HEK293 (cell line): ENCODE results near the gene RPL14.

Source experiments
- CTCF ChIP-seq: fragments of 450-650 bp; formaldehyde crosslinking; IDR thresholded peaks from 2 replicates; pipeline ENCODE4 v1.5.1; 2016; ENCODE audit warnings: missing biosample characterization, missing genetic modification characterization
- MEIS1 ChIP-seq: sonication (generic); formaldehyde crosslinking; IDR thresholded peaks from 2 replicates; pipeline ENCODE4 v1.8.1; 2022; ENCODE audit warnings: missing genetic modification reagents, mild to moderate bottlenecking, borderline replicate concordance
- OSR2 ChIP-seq: fragments of 450-650 bp; formaldehyde crosslinking; IDR thresholded peaks from 2 replicates; pipeline ENCODE4 v1.5.1; 2016; ENCODE audit warnings: missing biosample characterization, missing genetic modification characterization
- PRDM1 ChIP-seq: fragments of 450-650 bp; formaldehyde crosslinking; IDR thresholded peaks from 2 replicates; pipeline ENCODE4; 2016; ENCODE audit warnings: missing biosample characterization, missing genetic modification characterization
- REST ChIP-seq: fragments of 450-650 bp; formaldehyde crosslinking; IDR thresholded peaks from 2 replicates; pipeline ENCODE4 v1.5.1; 2016; ENCODE audit warnings: missing biosample characterization, missing genetic modification characterization
- TCF7L2 ChIP-seq: IDR thresholded peaks from 2 replicates; pipeline ENCODE4 v1.6.1; 2011; ENCODE audit warnings: low read depth, mild to moderate bottlenecking, inconsistent platforms, low read length, moderate library complexity, borderline replicate concordance
- ZBTB17 ChIP-seq: fragments of 450-650 bp; formaldehyde crosslinking; IDR thresholded peaks from 2 replicates; pipeline ENCODE4 v1.5.1; 2016; ENCODE audit warnings: missing biosample characterization, missing genetic modification characterization
- ZNF274 ChIP-seq, 2 experiments: fragments of 200-500 bp in 1 of 2; fragments of 450-650 bp in 1 of 2; sonication (Bioruptor generic) in 1 of 2; formaldehyde crosslinking in 1 of 2; IDR thresholded peaks; 2 replicates each; pipeline versions ENCODE4 v1.5.1 to v1.6.1; 2014 to 2016; ENCODE audit warnings: borderline replicate concordance in 1 of 2, inconsistent platforms in 1 of 2, low read length in 1 of 2, missing biosample characterization in 1 of 2, missing genetic modification characterization in 1 of 2
- ZNF311 ChIP-seq: fragments of 450-650 bp; formaldehyde crosslinking; IDR thresholded peaks from 2 replicates; pipeline ENCODE4 v1.5.1; 2017; ENCODE audit warnings: missing biosample characterization, missing genetic modification characterization, borderline replicate concordance
- ZNF366 ChIP-seq: fragments of 450-650 bp; formaldehyde crosslinking; conservative IDR thresholded peaks from 2 replicates; pipeline ENCODE4 v1.5.1; 2016; ENCODE audit warnings: missing biosample characterization, missing genetic modification characterization
- ZSCAN5A ChIP-seq: fragments of 450-650 bp; formaldehyde crosslinking; IDR thresholded peaks from 2 replicates; pipeline ENCODE4 v1.5.1; 2016; ENCODE audit warnings: missing biosample characterization, missing genetic modification characterization
- TF ChIP-seq, protein P1 (sequence below): fragments of 450-650 bp; formaldehyde crosslinking; IDR thresholded peaks from 2 replicates; pipeline ENCODE4 v1.5.1; 2016; ENCODE audit warnings: missing biosample characterization, missing genetic modification characterization
- TF ChIP-seq, protein P2 (sequence below): fragments of 450-650 bp; formaldehyde crosslinking; IDR thresholded peaks from 2 replicates; pipeline ENCODE4 v1.5.1; 2016; ENCODE audit warnings: missing biosample characterization, missing genetic modification characterization
- TF ChIP-seq, protein P3 (sequence below): sonication (generic); formaldehyde crosslinking; IDR thresholded peaks from 2 replicates; pipeline ENCODE4 v1.8.1; 2022; ENCODE audit warnings: mild to moderate bottlenecking, moderate library complexity, missing genetic modification reagents

DNA sequence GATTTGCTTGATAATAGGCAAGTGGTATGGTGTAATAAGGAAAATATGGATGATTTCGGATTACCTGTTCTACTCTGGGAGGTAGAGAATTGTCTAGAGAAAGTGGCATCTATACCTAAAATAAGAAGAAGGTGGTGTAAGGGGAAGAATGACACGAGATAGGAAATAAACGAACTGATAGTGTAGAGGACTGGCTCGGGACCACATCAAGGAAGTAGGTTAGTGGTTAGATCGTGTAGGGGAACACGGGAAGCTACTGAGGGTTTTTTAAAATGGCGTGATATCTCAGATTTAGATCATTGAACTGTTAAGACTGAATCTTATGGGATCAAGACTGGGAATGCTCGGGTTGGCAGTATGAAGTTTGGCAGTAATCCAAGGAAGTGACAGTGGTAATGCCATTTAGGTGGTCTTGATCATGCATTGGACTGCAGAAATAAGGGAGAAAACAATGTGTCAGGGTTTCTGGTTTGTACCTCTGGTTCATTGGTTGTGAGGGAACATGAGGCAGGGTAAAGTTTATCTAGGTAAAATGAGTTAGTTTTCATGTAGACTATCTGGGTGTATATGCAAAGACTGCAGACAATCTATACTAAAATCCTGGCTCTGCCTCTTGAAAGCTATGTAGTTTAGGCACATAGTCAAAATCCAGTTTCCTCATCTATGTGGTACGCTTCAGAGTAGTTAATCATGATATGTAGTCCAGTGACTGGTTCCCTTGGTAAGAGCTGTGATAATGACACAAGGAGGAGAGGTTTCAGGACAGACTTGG, 7.4 kb downstream of the RPL14 start:
- TF ChIP-seq, protein P1, sequence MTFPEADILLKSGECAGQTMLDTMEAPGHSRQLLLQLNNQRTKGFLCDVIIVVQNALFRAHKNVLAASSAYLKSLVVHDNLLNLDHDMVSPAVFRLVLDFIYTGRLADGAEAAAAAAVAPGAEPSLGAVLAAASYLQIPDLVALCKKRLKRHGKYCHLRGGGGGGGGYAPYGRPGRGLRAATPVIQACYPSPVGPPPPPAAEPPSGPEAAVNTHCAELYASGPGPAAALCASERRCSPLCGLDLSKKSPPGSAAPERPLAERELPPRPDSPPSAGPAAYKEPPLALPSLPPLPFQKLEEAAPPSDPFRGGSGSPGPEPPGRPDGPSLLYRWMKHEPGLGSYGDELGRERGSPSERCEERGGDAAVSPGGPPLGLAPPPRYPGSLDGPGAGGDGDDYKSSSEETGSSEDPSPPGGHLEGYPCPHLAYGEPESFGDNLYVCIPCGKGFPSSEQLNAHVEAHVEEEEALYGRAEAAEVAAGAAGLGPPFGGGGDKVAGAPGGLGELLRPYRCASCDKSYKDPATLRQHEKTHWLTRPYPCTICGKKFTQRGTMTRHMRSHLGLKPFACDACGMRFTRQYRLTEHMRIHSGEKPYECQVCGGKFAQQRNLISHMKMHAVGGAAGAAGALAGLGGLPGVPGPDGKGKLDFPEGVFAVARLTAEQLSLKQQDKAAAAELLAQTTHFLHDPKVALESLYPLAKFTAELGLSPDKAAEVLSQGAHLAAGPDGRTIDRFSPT (tag by site-specific recombination), result no peak
- TF ChIP-seq CTCF (tag by site-specific recombination) (no peak), TCF7L2 (no peak), MEIS1 (CRISPR knock-in tag) (no peak), OSR2 (no peak), REST (tag by site-specific recombination) (no peak), PRDM1 (no peak), ZNF274 (IDR thresholded peaks at IDR 0.05; ENCODE audit: low read length) (no peak), ZNF274 (tag by site-specific recombination; IDR thresholded peaks at IDR 0.05; ENCODE audit: borderline replicate concordance) (no peak), ZSCAN5A (tag by site-specific recombination) (no peak), ZNF366 (tag by site-specific recombination) (no peak), ZNF311 (no peak), ZBTB17 (tag by site-specific recombination) (no peak)
- TF ChIP-seq, protein P2, sequence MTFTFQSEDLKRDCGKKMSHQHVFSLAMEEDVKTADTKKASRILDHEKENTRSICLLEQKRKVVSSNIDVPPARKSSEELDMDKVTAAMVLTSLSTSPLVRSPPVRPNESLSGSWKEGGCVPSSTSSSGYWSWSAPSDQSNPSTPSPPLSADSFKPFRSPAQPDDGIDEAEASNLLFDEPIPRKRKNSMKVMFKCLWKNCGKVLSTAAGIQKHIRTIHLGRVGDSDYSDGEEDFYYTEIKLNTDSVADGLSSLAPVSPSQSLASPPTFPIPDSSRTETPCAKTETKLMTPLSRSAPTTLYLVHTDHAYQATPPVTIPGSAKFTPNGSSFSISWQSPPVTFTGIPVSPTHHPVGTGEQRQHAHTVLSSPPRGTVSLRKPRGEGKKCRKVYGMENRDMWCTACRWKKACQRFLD (tag by site-specific recombination), result no peak
- TF ChIP-seq, protein P3, sequence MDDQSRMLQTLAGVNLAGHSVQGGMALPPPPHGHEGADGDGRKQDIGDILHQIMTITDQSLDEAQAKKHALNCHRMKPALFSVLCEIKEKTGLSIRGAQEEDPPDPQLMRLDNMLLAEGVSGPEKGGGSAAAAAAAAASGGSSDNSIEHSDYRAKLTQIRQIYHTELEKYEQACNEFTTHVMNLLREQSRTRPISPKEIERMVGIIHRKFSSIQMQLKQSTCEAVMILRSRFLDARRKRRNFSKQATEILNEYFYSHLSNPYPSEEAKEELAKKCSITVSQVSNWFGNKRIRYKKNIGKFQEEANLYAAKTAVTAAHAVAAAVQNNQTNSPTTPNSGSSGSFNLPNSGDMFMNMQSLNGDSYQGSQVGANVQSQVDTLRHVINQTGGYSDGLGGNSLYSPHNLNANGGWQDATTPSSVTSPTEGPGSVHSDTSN (CRISPR knock-in tag), result no peak
